B cell (primary cell): ENCODE data around the gene PPM1J.

ENCODE experiments used
- CTCF ChIP-seq: fragments of 200-600 bp; IDR thresholded peaks from one replicate; pipeline ENCODE4 v1.8.0; 2022; ENCODE audit warnings: antibody characterized with exemption, mild to moderate bottlenecking
- EZH2 ChIP-seq: IDR thresholded peaks from 2 replicates; pipeline ENCODE4 v1.6.1; 2012; ENCODE audit warnings: borderline replicate concordance, low read depth, mild to moderate bottlenecking, moderate library complexity, low read length; ENCODE audit not compliant: insufficient read depth, poor library complexity, severe bottlenecking

DNA sequence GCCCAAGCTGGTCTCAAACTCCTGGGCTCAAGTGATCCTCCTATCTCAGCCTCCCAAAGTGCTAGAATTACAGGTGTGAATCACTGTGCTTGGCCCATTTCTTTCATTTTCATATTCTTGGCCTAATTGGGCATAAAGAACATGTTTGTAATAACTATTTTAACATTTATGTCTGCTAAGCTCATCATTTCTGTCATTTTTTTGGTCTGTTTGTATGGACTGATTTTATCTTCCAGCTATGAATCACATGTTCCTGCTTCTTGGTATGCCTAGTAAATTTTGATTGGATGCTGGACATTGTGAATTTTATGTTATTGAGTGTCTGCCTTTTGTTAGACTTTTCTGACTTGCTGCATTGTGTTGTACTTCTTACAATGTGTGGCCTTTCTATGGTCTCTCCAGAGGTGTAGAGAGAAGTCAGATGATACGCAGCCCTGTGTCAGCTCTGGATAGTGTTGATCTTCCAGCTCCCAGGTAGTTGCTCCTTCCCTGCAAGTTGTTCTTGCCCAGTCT, 39.0 kb upstream of the PPM1J start:
- TF ChIP-seq CTCF (no peak), EZH2 (no peak)
